HFFc6 (cell line): ENCODE data around the gene SUV39H1. TPM values are rescaled to one million over a fixed set of nuclear protein-coding genes. Genes with fewer than 3 reads are reported as not detected.

Experiments
- DNase-seq: peaks from one replicate; pipeline ENCODE4 v3.0.0-alpha.2; 2018
- H3K27ac Mint-ChIP-seq: 2 replicates; pipeline ENCODE4 v1.8.0; 2020; ENCODE audit warnings: mild to moderate bottlenecking, mixed read lengths
- H3K27me3 Mint-ChIP-seq: 2 replicates; pipeline ENCODE4 v1.8.0; 2021; ENCODE audit warnings: mild to moderate bottlenecking, moderate library complexity, mixed read lengths; ENCODE audit not compliant: insufficient read depth
- H3K36me3 Mint-ChIP-seq: 2 replicates; pipeline ENCODE4 v1.8.0; 2021; ENCODE audit warnings: low read depth, mixed read lengths
- H3K4me1 Mint-ChIP-seq: 2 replicates; pipeline ENCODE4 v1.8.0; 2020; ENCODE audit warnings: low read depth, mixed read lengths
- H3K4me3 Mint-ChIP-seq: 2 replicates; pipeline ENCODE4 v1.8.0; 2020; ENCODE audit warnings: mild to moderate bottlenecking, moderate library complexity, mixed read lengths
- H3K9me3 Mint-ChIP-seq: 2 replicates; pipeline ENCODE4 v1.8.0; 2020; ENCODE audit warnings: mild to moderate bottlenecking, mixed read lengths
- CTCF ChIP-seq: fragments of 200-600 bp; sonication (generic); IDR thresholded peaks from 2 replicates; pipeline ENCODE4 v1.5.0; 2021; ENCODE audit warnings: antibody characterized with exemption, mild to moderate bottlenecking
- total RNA-seq, 6 experiments: library from RNA; stranded (reverse); fragmentation: NEBNext Ultra II Directional; extraction: Animal tissue kit (Norgen Biotek cat#: 25700); gene quantifications; 2 replicates in 1 of 6; 3 replicates in 5 of 6; pipeline ENCODE4 v1.2.3, GENCODE V29; 2021

The SUV39H1 gene
- total RNA-seq, 6 experiments from 2014 or later = 6.9 to 12.0 (median 11.4) TPM

GRCh38 chrX:48747415-48748016 is 51.0 kb downstream of the SUV39H1 start:
- no peak for TF ChIP-seq CTCF
- H3K36me3 Mint-ChIP-seq = no peaks in the 10 kb centered on the region
- peaks cover 10% of the 10 kb centered on the region for H3K27me3 Mint-ChIP-seq
- no peak overlapping the region for H3K4me3 Mint-ChIP-seq
- H3K4me1 Mint-ChIP-seq = no peaks in the 10 kb centered on the region
- H3K9me3 Mint-ChIP-seq = no peaks in the 10 kb centered on the region
- DNase-seq = no peak
- H3K27ac Mint-ChIP-seq = no peak overlapping the region

GRCh38 chrX:48749182-48749581 is 52.6 kb downstream of the SUV39H1 start:
- TF ChIP-seq CTCF = no peak
- peaks cover 10% of the 10 kb centered on the region for H3K27me3 Mint-ChIP-seq
- H3K4me1 Mint-ChIP-seq = peaks cover 3% of the 10 kb centered on the region
- H3K9me3 Mint-ChIP-seq = no peaks in the 10 kb centered on the region
- DNase-seq = no peak
- H3K36me3 Mint-ChIP-seq = no peaks in the 10 kb centered on the region
- H3K27ac Mint-ChIP-seq = no peak overlapping the region
- H3K4me3 Mint-ChIP-seq = no peak overlapping the region

- no peak for DNase-seq
- Mint-ChIP-seq H3K9me3 (no peaks in the 10 kb centered on the region), H3K4me3 (no peak overlapping the region), H3K4me1 (peaks cover 14% of the 10 kb centered on the region), H3K27me3 (peaks cover 12% of the 10 kb centered on the region), H3K27ac (no peak overlapping the region), H3K36me3 (no peaks in the 10 kb centered on the region)
- TF ChIP-seq CTCF = no peak
Observed at GRCh38 chrX:48751343-48751742, 54.8 kb downstream of the SUV39H1 start.

- H3K36me3 Mint-ChIP-seq = no peaks in the 10 kb centered on the region
- no peak overlapping the region for H3K27ac Mint-ChIP-seq
- no peak overlapping the region for H3K4me3 Mint-ChIP-seq
- H3K9me3 Mint-ChIP-seq = no peaks in the 10 kb centered on the region
- no peak for DNase-seq
- peaks cover 12% of the 10 kb centered on the region for H3K27me3 Mint-ChIP-seq
- no peak for TF ChIP-seq CTCF
- peaks cover 14% of the 10 kb centered on the region for H3K4me1 Mint-ChIP-seq
Observed at GRCh38 chrX:48752498-48752897, 56.0 kb downstream of the SUV39H1 start.

GRCh38 chrX:48753708-48754228 is 57.2 kb downstream of the SUV39H1 start:
- Mint-ChIP-seq H3K27me3 (peaks cover 6% of the 10 kb centered on the region), H3K4me3 (no peak overlapping the region), H3K27ac (no peak overlapping the region), H3K4me1 (peaks cover 14% of the 10 kb centered on the region), H3K36me3 (no peaks in the 10 kb centered on the region), H3K9me3 (no peaks in the 10 kb centered on the region)
- no peak for TF ChIP-seq CTCF
- no peak for DNase-seq
